Measurements from ENCODE around the gene KIF25. TPM values are rescaled to one million over a fixed set of nuclear protein-coding genes. Genes with fewer than 3 reads are reported as not detected.

KIF25 gene
- total and polyA plus RNA-seq, 4 donors: 0.72 to 0.79 TPM; not detected in 2

DNA sequence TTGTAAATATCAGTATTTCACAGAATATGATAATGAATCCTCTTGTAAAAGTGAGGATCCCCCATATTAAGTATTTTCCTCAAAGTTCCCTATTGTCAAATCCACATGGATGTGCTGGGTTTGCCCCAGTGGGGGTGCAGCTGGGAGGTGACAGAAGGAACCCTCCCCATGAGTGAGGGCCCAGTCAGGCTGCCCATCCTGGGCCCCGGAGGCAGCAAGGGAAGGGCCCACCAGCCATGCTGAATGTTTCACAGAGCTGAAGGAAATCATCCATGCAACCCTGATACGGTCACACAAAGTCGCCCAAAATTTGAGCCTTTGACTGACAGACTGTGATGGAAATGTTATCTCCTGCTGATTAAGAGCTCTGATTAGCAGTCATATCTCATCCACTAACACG is 41.8 kb downstream of the KIF25 start:
- no peak for ATAC-seq (ENCODE audit: low FRiP score)
- peak in 1 of 2 donors; percentile 6 for DNase-seq
- Histone ChIP-seq H3K9me3 (ENCODE audit: control insufficient read depth, low read length) (peaks cover 11% of the 10 kb centered on the region), H3K36me3 (ENCODE audit: control insufficient read depth in 1 of 2, insufficient read depth in 2 of 2, low read length in 1 of 2) (no peaks in the 10 kb centered on the region), H3K27me3 (ENCODE audit: control insufficient read depth in 1 of 2, insufficient read depth in 2 of 2, low read length in 1 of 2) (no peaks in the 10 kb centered on the region), H3K4me3 (ENCODE audit: low read length in 2 of 2) (no peak overlapping the region), H3K4me1 (ENCODE audit: control insufficient read depth in 1 of 2, insufficient read depth in 2 of 2, low read length in 2 of 2) (no peaks in the 10 kb centered on the region), H3K27ac (ENCODE audit: low read depth in 1 of 2, low read length in 2 of 2) (no peak overlapping the region)
- intact Hi-C loops (cut with DNase I): no loop called here
- WGBS, 2 donors: 91 to 94% methylated on average over 4 of the region's 4 CpGs

DNA sequence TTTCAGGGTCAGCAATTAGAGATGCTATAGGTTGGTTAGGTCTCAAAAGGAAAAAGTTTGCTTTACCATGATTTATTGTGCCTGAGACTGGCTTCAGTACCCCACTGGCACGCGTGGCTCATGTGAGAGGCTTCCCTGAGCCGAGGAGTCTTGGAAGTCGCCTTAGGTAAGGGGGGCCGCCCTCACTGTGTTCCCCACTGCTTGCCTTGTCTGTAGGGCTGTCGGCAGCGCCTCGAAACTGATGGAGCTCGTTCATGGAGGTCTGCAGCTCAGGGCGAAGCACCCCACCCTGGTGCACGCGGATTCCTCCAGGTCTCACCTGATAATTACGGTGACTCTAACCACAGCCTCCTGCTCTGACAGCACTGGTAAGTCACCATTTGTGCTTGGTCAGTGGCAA is 42.4 kb downstream of the KIF25 start:
- Histone ChIP-seq H3K36me3 (ENCODE audit: control insufficient read depth in 1 of 2, insufficient read depth in 2 of 2, low read length in 1 of 2) (no peaks in the 10 kb centered on the region), H3K27ac (ENCODE audit: low read depth in 1 of 2, low read length in 2 of 2) (no peak overlapping the region), H3K27me3 (ENCODE audit: control insufficient read depth in 1 of 2, insufficient read depth in 2 of 2, low read length in 1 of 2) (no peaks in the 10 kb centered on the region), H3K4me3 (ENCODE audit: low read length in 2 of 2) (no peak overlapping the region), H3K4me1 (ENCODE audit: control insufficient read depth in 1 of 2, insufficient read depth in 2 of 2, low read length in 2 of 2) (no peaks in the 10 kb centered on the region), H3K9me3 (ENCODE audit: control insufficient read depth, low read length) (peaks cover 11% of the 10 kb centered on the region)
- DNase-seq (peak in 1 of 2 donors; percentile 30), ATAC-seq (ENCODE audit: low FRiP score) (no peak)
- intact Hi-C loops (cut with DNase I): no loop called here
- 87 to 88% methylated on average over 13 of the region's 13 CpGs for WGBS, 2 donors

DNA sequence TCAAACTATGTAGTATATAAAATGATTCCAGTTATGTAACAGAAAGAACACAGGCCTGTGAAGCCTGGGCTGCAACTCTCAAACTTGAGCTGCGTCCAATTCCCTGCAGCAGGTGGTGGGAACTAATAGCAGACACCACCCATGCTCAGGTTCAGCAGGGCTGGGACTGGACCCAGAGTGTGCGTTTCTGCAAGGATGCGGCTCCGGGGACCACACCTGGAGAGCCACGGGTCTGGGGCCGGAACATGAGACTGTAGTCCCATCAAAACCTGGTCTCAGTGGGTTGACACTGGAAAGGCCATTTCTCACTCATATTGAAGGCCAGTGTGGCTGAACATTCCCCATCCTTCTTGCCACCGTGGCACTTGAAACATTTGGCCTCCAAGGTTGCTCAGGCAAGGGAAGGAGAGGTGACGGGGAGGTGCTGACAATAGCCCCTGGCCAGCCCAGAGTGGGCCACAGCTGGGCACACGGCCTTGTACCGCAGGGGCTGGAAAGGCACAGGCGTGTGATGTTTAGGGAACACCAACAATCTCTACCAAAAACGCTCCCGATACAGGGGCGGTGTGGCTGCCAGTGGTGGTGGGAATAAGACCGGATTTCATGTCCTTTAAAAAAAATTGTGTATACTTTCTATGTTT is 43.5 kb downstream of the KIF25 start:
- DNase-seq: peak in 1 of 2 donors; percentile 29
- 93 to 96% methylated on average over 15 of the region's 15 CpGs for WGBS, 2 donors
- intact Hi-C loops (cut with DNase I): no loop called here

DNA sequence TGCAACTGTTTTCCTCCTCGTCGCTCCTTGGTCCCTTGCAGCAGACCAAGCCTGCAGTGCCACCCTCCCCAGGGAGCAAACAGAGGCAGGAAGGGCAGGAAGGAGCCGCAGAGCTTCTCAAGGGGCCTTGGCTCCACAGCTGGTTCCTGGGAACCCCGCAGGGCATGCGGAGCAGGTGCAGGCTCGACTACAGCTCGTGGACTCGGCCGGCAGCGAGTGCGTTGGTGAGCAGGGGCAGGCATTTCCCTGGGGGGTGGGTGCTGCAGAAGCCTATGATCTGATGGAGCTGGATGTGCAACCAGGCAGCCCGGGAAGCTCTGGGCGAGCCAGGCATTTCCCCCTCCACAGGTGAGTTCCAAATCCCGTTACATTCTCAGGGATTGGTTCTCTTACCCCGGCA is 44.5 kb downstream of the KIF25 start:
- H3K27ac ChIP-seq (ENCODE audit: low read depth in 1 of 2, low read length in 2 of 2): no peak overlapping the region
- H3K4me3 ChIP-seq (ENCODE audit: low read length in 2 of 2): no peak overlapping the region
- no peaks in the 10 kb centered on the region for H3K27me3 ChIP-seq (ENCODE audit: control insufficient read depth in 1 of 2, insufficient read depth in 2 of 2, low read length in 1 of 2)
- WGBS, 2 donors: 90 to 91% methylated on average over 15 of the region's 15 CpGs
- H3K4me1 ChIP-seq (ENCODE audit: control insufficient read depth in 1 of 2, insufficient read depth in 2 of 2, low read length in 2 of 2): no peaks in the 10 kb centered on the region
- intact Hi-C loops (cut with DNase I): no loop called here
- H3K36me3 ChIP-seq (ENCODE audit: control insufficient read depth in 1 of 2, insufficient read depth in 2 of 2, low read length in 1 of 2): no peaks in the 10 kb centered on the region
- DNase-seq (no peak), ATAC-seq (ENCODE audit: low FRiP score) (no peak)
- peaks cover 11% of the 10 kb centered on the region for H3K9me3 ChIP-seq (ENCODE audit: control insufficient read depth, low read length)

More for the DNA sequence above, 43.5 kb downstream of the KIF25 start:
- Histone ChIP-seq H3K9me3 (ENCODE audit: control insufficient read depth, low read length) (peaks cover 11% of the 10 kb centered on the region), H3K27ac (ENCODE audit: low read depth in 1 of 2, low read length in 2 of 2) (no peak overlapping the region), H3K27me3 (ENCODE audit: control insufficient read depth in 1 of 2, insufficient read depth in 2 of 2, low read length in 1 of 2) (no peaks in the 10 kb centered on the region), H3K4me1 (ENCODE audit: control insufficient read depth in 1 of 2, insufficient read depth in 2 of 2, low read length in 2 of 2) (no peaks in the 10 kb centered on the region), H3K4me3 (ENCODE audit: low read length in 2 of 2) (no peak overlapping the region), H3K36me3 (ENCODE audit: control insufficient read depth in 1 of 2, insufficient read depth in 2 of 2, low read length in 1 of 2) (no peaks in the 10 kb centered on the region)
- ATAC-seq (ENCODE audit: low FRiP score): no peak

DNA sequence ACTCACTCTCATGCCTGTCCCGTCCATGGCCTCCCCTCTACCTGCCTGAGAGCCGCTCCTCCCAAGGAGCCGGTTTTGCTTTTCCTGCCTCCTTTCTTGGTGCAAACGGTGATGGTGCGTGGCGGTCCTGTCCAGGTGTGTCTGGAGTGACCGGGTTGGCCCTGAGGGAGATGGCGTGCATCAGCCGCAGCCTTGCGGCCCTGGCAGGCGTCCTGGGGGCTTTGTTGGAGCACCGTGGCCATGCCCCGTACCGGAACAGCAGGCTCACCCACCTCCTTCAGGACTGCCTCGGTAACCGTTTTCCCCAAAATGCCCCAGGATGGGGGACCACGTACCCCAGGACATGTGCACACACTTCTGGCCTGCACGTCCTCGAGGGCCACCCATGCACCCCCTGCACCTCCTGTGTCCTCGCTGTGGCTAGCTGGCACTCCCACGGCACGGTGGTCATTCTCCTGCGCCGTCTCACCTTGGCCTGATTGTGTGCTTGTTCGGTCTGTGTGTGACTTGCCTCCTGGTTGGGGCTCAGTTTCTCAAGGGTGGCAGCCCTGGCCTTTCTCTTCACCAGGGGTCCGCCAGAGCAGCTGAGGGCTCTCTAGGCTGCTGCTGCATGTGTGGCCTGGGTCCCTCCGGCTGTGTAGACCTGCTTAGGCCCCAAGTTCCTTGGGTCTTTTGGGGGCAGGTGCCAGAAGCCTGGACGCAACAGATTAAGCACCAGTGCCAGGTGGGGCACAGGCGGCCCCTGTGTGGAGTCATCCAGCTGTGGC is 45.1 kb downstream of the KIF25 start:
- ATAC-seq (ENCODE audit: low FRiP score): no peak
- H3K27ac ChIP-seq (ENCODE audit: low read depth in 1 of 2, low read length in 2 of 2): no peak overlapping the region

DNA sequence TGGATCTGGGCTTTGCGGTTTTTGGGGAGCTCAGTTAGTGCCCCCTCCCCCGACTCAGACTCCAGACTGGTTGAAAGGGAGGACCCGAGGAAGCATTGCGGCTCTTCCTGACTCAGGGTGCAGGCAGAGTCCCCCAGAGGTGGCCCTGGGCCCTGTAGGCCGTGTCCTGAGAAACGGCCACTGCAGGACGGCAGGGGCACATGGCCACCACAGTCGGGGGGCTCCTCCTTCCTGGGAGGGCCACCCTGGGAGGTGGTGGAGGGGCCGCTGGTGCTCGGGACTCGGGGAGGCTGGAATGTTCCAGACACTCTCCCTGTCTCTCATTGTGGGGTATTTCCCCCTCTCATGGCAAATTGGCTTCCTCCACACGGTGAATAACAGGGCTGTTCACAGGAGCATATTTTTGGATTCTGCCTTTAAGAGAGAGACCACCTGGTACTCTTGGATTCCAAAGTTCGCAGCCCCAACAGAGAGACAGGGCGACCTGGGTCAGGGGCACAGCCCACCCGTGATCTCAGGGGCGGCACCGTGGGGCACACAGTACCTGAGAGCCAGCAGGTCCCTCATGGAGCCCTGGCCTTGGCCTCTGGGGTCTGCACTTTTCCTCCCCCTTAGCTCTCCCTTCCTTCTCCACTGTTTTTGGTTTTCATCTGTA is 45.8 kb downstream of the KIF25 start:
- WGBS, 2 donors: 91 to 93% methylated on average over 17 of the region's 17 CpGs
- ATAC-seq (ENCODE audit: low FRiP score) (no peak), DNase-seq (peak in 1 of 2 donors; percentile 28)
- Histone ChIP-seq H3K27ac (ENCODE audit: low read depth in 1 of 2, low read length in 2 of 2) (no peak overlapping the region), H3K4me1 (ENCODE audit: control insufficient read depth in 1 of 2, insufficient read depth in 2 of 2, low read length in 2 of 2) (no peaks in the 10 kb centered on the region), H3K4me3 (ENCODE audit: low read length in 2 of 2) (no peak overlapping the region), H3K9me3 (ENCODE audit: control insufficient read depth, low read length) (peaks cover 11% of the 10 kb centered on the region), H3K36me3 (ENCODE audit: control insufficient read depth in 1 of 2, insufficient read depth in 2 of 2, low read length in 1 of 2) (no peaks in the 10 kb centered on the region), H3K27me3 (ENCODE audit: control insufficient read depth in 1 of 2, insufficient read depth in 2 of 2, low read length in 1 of 2) (no peaks in the 10 kb centered on the region)
- intact Hi-C loops (cut with DNase I): no loop called here

More for the DNA sequence above, 45.1 kb downstream of the KIF25 start:
- H3K4me3 ChIP-seq (ENCODE audit: low read length in 2 of 2): no peak overlapping the region
- no peaks in the 10 kb centered on the region for H3K36me3 ChIP-seq (ENCODE audit: control insufficient read depth in 1 of 2, insufficient read depth in 2 of 2, low read length in 1 of 2)
- 95 to 96% methylated on average over 29 of the region's 29 CpGs for WGBS, 2 donors
- intact Hi-C loops (cut with DNase I): no loop called here
- H3K27me3 ChIP-seq (ENCODE audit: control insufficient read depth in 1 of 2, insufficient read depth in 2 of 2, low read length in 1 of 2): no peaks in the 10 kb centered on the region
- peaks cover 11% of the 10 kb centered on the region for H3K9me3 ChIP-seq (ENCODE audit: control insufficient read depth, low read length)
- peak; percentile 40 to 51 for DNase-seq
- H3K4me1 ChIP-seq (ENCODE audit: control insufficient read depth in 1 of 2, insufficient read depth in 2 of 2, low read length in 2 of 2): no peaks in the 10 kb centered on the region

DNA sequence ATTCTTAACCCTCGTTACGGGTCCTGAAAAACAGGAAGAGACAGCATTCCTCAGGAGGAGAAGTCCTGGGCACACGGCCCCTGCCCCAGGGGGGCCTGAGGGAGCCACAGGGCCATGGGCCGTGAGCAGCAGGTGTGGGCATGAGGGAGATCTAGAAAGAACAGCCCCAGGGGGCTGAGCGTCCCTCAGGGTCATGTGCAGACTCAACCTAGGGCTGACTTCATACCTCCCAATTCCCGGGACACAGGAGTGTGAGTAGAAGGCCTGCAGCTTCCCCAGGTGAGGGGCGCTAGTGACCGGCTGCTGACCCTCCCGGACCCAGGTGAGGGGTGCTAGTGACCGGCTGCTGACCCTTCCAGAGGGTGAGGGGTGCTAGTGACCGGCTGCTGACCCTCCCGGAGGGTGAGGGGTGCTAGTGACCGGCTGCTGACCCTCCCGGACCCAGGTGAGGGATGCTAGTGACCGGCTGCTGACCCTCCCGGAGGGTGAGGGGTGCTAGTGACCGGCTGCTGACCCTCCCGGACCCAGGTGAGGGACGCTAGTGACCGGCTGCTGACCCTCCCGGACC is 46.5 kb downstream of the KIF25 start:
- intact Hi-C loops (cut with DNase I): no loop called here
- DNase-seq (peak in 1 of 2 donors; percentile 17), ATAC-seq (ENCODE audit: low FRiP score) (no peak)
- Histone ChIP-seq H3K27ac (ENCODE audit: low read depth in 1 of 2, low read length in 2 of 2) (no peak overlapping the region), H3K9me3 (ENCODE audit: control insufficient read depth, low read length) (peaks cover 9% of the 10 kb centered on the region), H3K27me3 (ENCODE audit: control insufficient read depth in 1 of 2, insufficient read depth in 2 of 2, low read length in 1 of 2) (no peaks in the 10 kb centered on the region), H3K36me3 (ENCODE audit: control insufficient read depth in 1 of 2, insufficient read depth in 2 of 2, low read length in 1 of 2) (no peaks in the 10 kb centered on the region), H3K4me1 (ENCODE audit: control insufficient read depth in 1 of 2, insufficient read depth in 2 of 2, low read length in 2 of 2) (no peaks in the 10 kb centered on the region), H3K4me3 (ENCODE audit: low read length in 2 of 2) (no peak overlapping the region)
- 94% methylated on average over 21 of the region's 21 CpGs for WGBS, 2 donors

DNA sequence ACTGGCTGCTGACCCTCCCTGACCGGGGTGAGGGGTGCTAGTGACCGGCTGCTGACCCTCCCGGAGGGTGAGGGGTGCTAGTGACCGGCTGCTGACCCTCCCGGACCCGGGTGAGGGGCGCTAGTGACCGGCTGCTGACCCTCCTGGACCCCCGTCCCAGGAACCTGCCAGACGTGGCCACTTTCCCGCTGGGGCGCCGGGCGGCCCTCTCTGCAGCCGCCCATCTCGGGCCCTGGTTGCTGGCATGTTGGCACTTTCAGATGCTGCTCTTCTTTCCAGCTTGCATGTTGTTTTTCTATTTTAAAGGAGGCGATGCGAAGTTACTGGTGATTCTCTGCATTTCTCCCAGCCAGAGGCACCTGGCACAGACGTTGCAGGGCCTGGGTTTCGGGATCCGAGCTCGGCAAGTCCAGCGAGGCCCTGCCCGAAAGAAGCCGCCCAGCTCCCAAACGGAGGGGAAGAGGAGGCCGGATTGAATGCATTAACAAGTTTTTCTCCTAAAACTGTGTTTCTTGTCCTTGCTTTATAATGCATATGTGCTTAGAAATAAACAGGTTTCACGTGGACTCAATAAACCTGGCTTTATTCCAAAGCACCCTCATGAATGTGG is 47.2 kb downstream of the KIF25 start:
- 94 to 95% methylated on average over 26 to 28 of the region's 28 CpGs for WGBS, 2 donors
- DNase-seq (peak in 1 of 2 donors; percentile 9), ATAC-seq (ENCODE audit: low FRiP score) (no peak)
- no peak overlapping the region for H3K4me3 ChIP-seq (ENCODE audit: low read length in 2 of 2)
- no peak overlapping the region for H3K27ac ChIP-seq (ENCODE audit: low read depth in 1 of 2, low read length in 2 of 2)
- H3K36me3 ChIP-seq (ENCODE audit: control insufficient read depth in 1 of 2, insufficient read depth in 2 of 2, low read length in 1 of 2): no peaks in the 10 kb centered on the region
- H3K4me1 ChIP-seq (ENCODE audit: control insufficient read depth in 1 of 2, insufficient read depth in 2 of 2, low read length in 2 of 2): no peaks in the 10 kb centered on the region
- H3K27me3 ChIP-seq (ENCODE audit: control insufficient read depth in 1 of 2, insufficient read depth in 2 of 2, low read length in 1 of 2): no peaks in the 10 kb centered on the region
- H3K9me3 ChIP-seq (ENCODE audit: control insufficient read depth, low read length): peaks cover 7% of the 10 kb centered on the region
- intact Hi-C loops (cut with DNase I): no loop called here
